IMR-90 (cell line): ENCODE measurements around the gene TAGLN3. TPM values are rescaled to one million over a fixed set of nuclear protein-coding genes. Genes with fewer than 3 reads are reported as not detected.

Experiments used
- ATAC-seq: fragments of 200-7000 bp; cut with Tn5 transposase; 2 replicates; pipeline ENCODE4 v1.9.1; 2020; ENCODE audit warnings: low read depth, mild to moderate bottlenecking, moderate library complexity
- Bru-seq: library from RNA; stranded (reverse); fragments of 400-500 nt; gene quantifications from one replicate; lab custom pipeline; 2021; lab: Mats Ljungman, UMichigan
- BruChase-seq, 2 experiments: library from RNA; stranded (reverse); fragments of 400-500 nt; gene quantifications; one replicate each; lab custom pipeline; 2021; lab: Mats Ljungman, UMichigan
- BruUV-seq: library from RNA; stranded (reverse); fragments of 400-500 nt; replicated peaks from 2 replicates; lab custom pipeline; 2021; lab: Mats Ljungman, UMichigan
- CTCF ChIA-PET: fragments of 300-600 bp; formaldehyde crosslinking; extraction: SDS; loops from one replicate; lab custom pipeline; 2021; ENCODE audit warnings: antibody characterized with exemption; lab: Yijun Ruan, JAX
- POLR2A ChIA-PET: fragments of 300-600 bp; sonication (Branson Sonifier 250); formaldehyde crosslinking; loops from one replicate; lab custom pipeline; 2022; ENCODE audit warnings: antibody characterized with exemption; ENCODE audit not compliant: unreplicated experiment; lab: Charles Lee
- DNase-seq: peaks from one replicate; pipeline ENCODE4 v3.0.0; 2013
- H2AFZ ChIP-seq: replicated peaks from 2 replicates; pipeline ENCODE3; 2013; ENCODE audit warnings: low read length, mild to moderate bottlenecking; ENCODE audit not compliant: poor library complexity
- H2AK5ac ChIP-seq: 2 replicates; pipeline ENCODE4 v1.6.1; 2013; ENCODE audit warnings: low read depth, low read length, inconsistent platforms
- H2AK9ac ChIP-seq: replicated peaks from 2 replicates; pipeline ENCODE3; 2013; ENCODE audit warnings: mild to moderate bottlenecking, low read depth, low read length, moderate library complexity; ENCODE audit not compliant: poor library complexity
- H2BK120ac ChIP-seq: 2 replicates; pipeline ENCODE4 v1.6.1; 2013; ENCODE audit warnings: low read depth, low read length, inconsistent platforms
- H2BK15ac ChIP-seq: 3 replicates; pipeline ENCODE4 v1.6.1; 2013; ENCODE audit warnings: low read depth, low read length, inconsistent platforms
- H2BK20ac ChIP-seq: 2 replicates; pipeline ENCODE4 v1.6.1; 2013; ENCODE audit warnings: low read depth, mild to moderate bottlenecking, inconsistent platforms, low read length, moderate library complexity
- H2BK5ac ChIP-seq: 2 replicates; pipeline ENCODE4 v1.6.1; 2013; ENCODE audit warnings: mild to moderate bottlenecking, low read depth, low read length, inconsistent platforms; ENCODE audit not compliant: poor library complexity, severe bottlenecking
- H3K14ac ChIP-seq: replicated peaks from 2 replicates; pipeline ENCODE4 v1.6.1; 2013; ENCODE audit warnings: low read depth, low read length, inconsistent platforms
- H3K18ac ChIP-seq: 2 replicates; pipeline ENCODE4 v1.6.1; 2013; ENCODE audit warnings: low read depth, low read length, control low read depth
- H3K23ac ChIP-seq: 2 replicates; pipeline ENCODE4 v1.6.1; 2013; ENCODE audit warnings: low read depth, low read length, inconsistent platforms
- H3K27ac ChIP-seq: 2 replicates; pipeline ENCODE4 v1.5.1; 2013; ENCODE audit warnings: mild to moderate bottlenecking, control low read depth, low read length; ENCODE audit not compliant: insufficient read depth
- H3K27me3 ChIP-seq: 2 replicates; pipeline ENCODE4 v1.6.1; 2013; ENCODE audit warnings: low read length; ENCODE audit not compliant: control insufficient read depth, insufficient read depth
- H3K36me3 ChIP-seq: 2 replicates; pipeline ENCODE4 v1.6.1; 2013; ENCODE audit warnings: low read length, mixed read lengths; ENCODE audit not compliant: control insufficient read depth, insufficient read depth
- H3K4ac ChIP-seq: 2 replicates; pipeline ENCODE4 v1.6.1; 2013; ENCODE audit warnings: low read depth, low read length, inconsistent platforms
- H3K4me1 ChIP-seq: 2 replicates; pipeline ENCODE4 v1.6.1; 2013; ENCODE audit warnings: low read length, mixed read lengths; ENCODE audit not compliant: control insufficient read depth, insufficient read depth
- H3K4me2 ChIP-seq: 2 replicates; pipeline ENCODE4 v1.6.1; 2013; ENCODE audit warnings: low read depth, mild to moderate bottlenecking, control low read depth, low read length, moderate library complexity
- H3K4me3 ChIP-seq: 2 replicates; pipeline ENCODE4 v1.5.1; 2013; ENCODE audit warnings: low read depth, mild to moderate bottlenecking, control low read depth, low read length, moderate library complexity; ENCODE audit not compliant: insufficient read depth
- H3K56ac ChIP-seq: 2 replicates; pipeline ENCODE4 v1.6.1; 2013; ENCODE audit warnings: low read length, inconsistent platforms; ENCODE audit not compliant: insufficient read depth; ENCODE audit errors: extremely low read depth
- H3K79me1 ChIP-seq, 2 experiments: 2 replicates each; pipeline ENCODE4 v1.6.1; 2013; ENCODE audit warnings: low read length in 2 of 2, inconsistent platforms in 1 of 2, low read depth in 1 of 2
- H3K9ac ChIP-seq: 2 replicates; pipeline ENCODE4 v1.6.1; 2013; ENCODE audit warnings: low read depth, low read length, control low read depth
- H3K9me1 ChIP-seq: 2 replicates; pipeline ENCODE4 v1.6.1; 2013; ENCODE audit warnings: low read length, inconsistent platforms; ENCODE audit not compliant: insufficient read depth
- H3K9me3 ChIP-seq: 2 replicates; pipeline ENCODE4 v1.6.1; 2013; ENCODE audit warnings: low read length; ENCODE audit not compliant: control insufficient read depth, insufficient read depth
- H4K20me1 ChIP-seq: 2 replicates; pipeline ENCODE4 v1.6.1; 2013; ENCODE audit warnings: low read length, inconsistent platforms; ENCODE audit not compliant: insufficient read depth
- H4K5ac ChIP-seq: 2 replicates; pipeline ENCODE4 v1.6.1; 2013; ENCODE audit warnings: mild to moderate bottlenecking, low read depth, low read length, control low read depth
- H4K8ac ChIP-seq, 2 experiments: 2 replicates each; pipeline ENCODE4 v1.6.1; 2013; ENCODE audit warnings: low read depth in 2 of 2, low read length in 2 of 2, control low read depth in 1 of 2, inconsistent platforms in 1 of 2
- H4K91ac ChIP-seq: 2 replicates; pipeline ENCODE4 v1.6.1; 2013; ENCODE audit warnings: low read depth, low read length, inconsistent platforms; ENCODE audit not compliant: insufficient read depth
- CHD1 ChIP-seq: IDR thresholded peaks from 2 replicates; pipeline ENCODE4 v1.6.1; 2012; ENCODE audit warnings: low read depth, low read length, improper control_type of control experiment
- MXI1 ChIP-seq: IDR thresholded peaks from 2 replicates; pipeline ENCODE4 v1.6.1; 2012; ENCODE audit warnings: low read depth, mild to moderate bottlenecking, low read length, moderate library complexity, borderline replicate concordance
- NFE2L2 ChIP-seq: fragments of 150-350 bp; IDR thresholded peaks from 2 replicates; pipeline ENCODE4 v1.6.1; 2016; ENCODE audit warnings: low read depth, mild to moderate bottlenecking, low read length
- WGBS, 2 experiments: methylation state at CpG; one replicate each; pipeline versions ENCODE4 v1.1.5 to v1.1.7; 2013; ENCODE audit warnings: missing lambda C conversion rate in 2 of 2; ENCODE audit not compliant: insufficient read length in 1 of 2; ENCODE audit errors: extremely low coverage in 2 of 2; 5-methylcytosine and 5-hydroxymethylcytosine counted together
- dilution Hi-C: fragments of 300-500 bp; cut with HindIII; formaldehyde crosslinking; loops from one replicate; pipeline ENCODE4 v1.14.3; 2018; ENCODE audit warnings: low sequenced_read_pairs; ENCODE audit not compliant: unreplicated experiment
- in situ Hi-C: fragments of 300-500 bp; cut with MboI; formaldehyde crosslinking; loops from 3 replicates; pipeline ENCODE4 v1.14.3; 2019; ENCODE audit warnings: low sequenced_read_pairs, inconsistent platforms, mixed read lengths
- intact Hi-C: fragments of 100-400 bp; cut with micrococcal nuclease; formaldehyde crosslinking; loops from 2 replicates; pipeline ENCODE4 v1.10.0; 2022
- long read RNA-seq: library from polyadenylated mRNA; unstranded; transcript quantifications from one replicate; pipeline ENCODE4 v2.0.0, GENCODE V29; 2021; ENCODE audit not compliant: unreplicated experiment
- polyA plus RNA-seq, 3 experiments: library from polyadenylated mRNA; depleted of rRNA; stranded (reverse); fragments of >200 nt; gene quantifications; 2 replicates each; pipeline ENCODE4 v1.2.3, GENCODE V29; 2012; ENCODE audit warnings: low replicate concordance in 1 of 3
- total RNA-seq: library from RNA; depleted of rRNA; stranded (reverse); fragments of >200 nt; gene quantifications from 2 replicates; pipeline ENCODE4 v1.2.3, GENCODE V29; 2012; rRNA removed

Gene TAGLN3
- 3.2 and 3.6 TPM in 2 replicates for total RNA-seq
- polyA plus RNA-seq (2012; rRNA removed), result 7.7 TPM in 2 replicates
- 2.9 and 5.0 TPM in 2 replicates for polyA plus RNA-seq (2012; cell fraction: cytosol; rRNA removed)
- 3.5 and 4.2 TPM in 2 replicates for polyA plus RNA-seq (2012; cell fraction: nucleus; rRNA removed; ENCODE audit: low replicate concordance)
- Bru-seq, nascent RNA, result percentile 18 among the genes with signal in this experiment
- percentile 14 among the genes with signal in this experiment for BruChase-seq, experiment 1, labeled RNA remaining after a 6-hour chase
- percentile 15 among the genes with signal in this experiment for BruChase-seq, experiment 2, labeled RNA remaining after a 2-hour chase
- long read RNA-seq, result 0 reads

DNA sequence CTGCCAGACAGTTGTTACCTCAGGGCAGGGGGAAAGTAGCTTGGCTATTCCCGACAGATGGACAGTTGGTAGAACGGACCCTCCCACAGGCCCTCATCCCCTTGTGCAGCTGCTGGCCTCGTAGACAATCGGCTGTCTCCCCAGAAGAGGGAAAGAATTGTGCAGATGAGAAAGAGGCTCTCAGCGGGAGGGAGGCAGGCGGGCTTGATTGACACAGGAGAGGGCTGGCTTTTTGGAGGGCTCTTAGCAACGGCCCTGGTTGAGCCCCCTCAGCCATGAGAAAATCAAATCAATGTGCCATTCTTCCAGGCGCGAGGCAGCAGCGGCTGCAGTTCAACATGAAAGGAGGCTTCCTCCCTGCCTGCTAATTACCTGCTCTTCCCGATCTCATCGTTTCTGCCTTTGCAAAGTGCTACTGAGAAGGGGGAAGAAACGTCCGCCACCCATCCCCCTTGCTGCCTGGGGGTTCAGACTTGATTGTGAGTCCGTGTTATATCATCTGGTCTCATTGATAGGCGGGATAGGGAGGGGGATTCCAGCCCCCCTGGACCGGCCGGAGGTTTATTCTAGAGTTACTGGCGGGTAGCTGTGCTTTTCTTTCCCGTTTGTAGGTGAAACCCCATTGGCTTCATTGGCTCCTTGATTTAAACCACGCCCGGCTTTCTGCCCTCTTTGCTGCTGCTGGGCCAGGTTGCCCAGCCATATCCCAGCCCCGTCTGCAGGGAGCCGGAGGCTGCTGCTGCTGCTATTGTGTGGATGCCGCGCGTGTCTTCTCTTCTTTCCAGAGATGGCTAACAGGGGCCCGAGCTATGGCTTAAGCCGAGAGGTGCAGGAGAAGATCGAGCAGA lies at the start of gene TAGLN3:
Gene TAGLN3 (plus strand): TSS at position 287 of the 848 bp plus-strand sequence. CDS start 501 bp downstream, at position 788.
- peak within 1 kb of the TSS; percentile 31; the same call in 1 of the 2 replicates for H3K23ac ChIP-seq
- no TSS peak for BruUV-seq
- dilution Hi-C loops (no loop called here), intact Hi-C loops (no loop called here), in situ Hi-C loops (no loop called here)
- H3K4me1 ChIP-seq, result peaks cover 6% of the 10 kb centered on the region
- no peaks in the 10 kb centered on the region; the same call in 1 of the 2 replicates for H3K27me3 ChIP-seq
- H3K18ac ChIP-seq, result no peak within 1 kb of the TSS
- no peak within 1 kb of the TSS for H3K27ac ChIP-seq
- no peak within 1 kb of the TSS for H2AK5ac ChIP-seq
- H3K4me3 ChIP-seq, result peak within 1 kb of the TSS; percentile 32
- TF ChIP-seq MXI1, result no peak
- no peak for TF ChIP-seq NFE2L2
- no peak for TF ChIP-seq CHD1
- H2BK120ac ChIP-seq, result peak within 1 kb of the TSS; percentile 39; the same call in 1 of the 2 replicates
- H4K91ac ChIP-seq, result 0 out of 2 replicates have a peak within 1 kb of the TSS, but pooled peaks have one; percentile 13
- WGBS, 2 experiments, result 24% methylated on average over 8 of the region's 30 CpGs; no CpG with 5 or more reads in 1 of the 2 experiments
- peak within 1 kb of the TSS; percentile 93 for H2AFZ ChIP-seq
- no peak within 1 kb of the TSS for H3K9ac ChIP-seq
- ATAC-seq (peak; percentile 68), DNase-seq (no peak)
- H4K8ac ChIP-seq, result peak within 1 kb of the TSS in 1 of 2 experiments; percentile 58; a peak in 1 of 4 replicates
- H3K14ac ChIP-seq, result no peak within 1 kb of the TSS
- H2AK9ac ChIP-seq, result peak within 1 kb of the TSS; percentile 87
- no peak within 1 kb of the TSS for H3K56ac ChIP-seq
- no peak within 1 kb of the TSS for H4K5ac ChIP-seq
- peaks cover 6% of the 10 kb centered on the region for H3K9me1 ChIP-seq
- H3K4ac ChIP-seq, result no peak within 1 kb of the TSS
- H4K20me1 ChIP-seq, result no peaks in the 10 kb centered on the region
- H2BK15ac ChIP-seq, result no peak within 1 kb of the TSS
- peak within 1 kb of the TSS; percentile 92 for H3K4me2 ChIP-seq
- no peak within 1 kb of the TSS for H2BK20ac ChIP-seq
- no peaks in the 10 kb centered on the region for H3K9me3 ChIP-seq
- ChIA-PET CTCF (interaction anchor here (1.2 to 1.3 kb wide), 3 partner anchors 9 to 15 kb away, joined by 4 to 6 read pairs (median 6); no protein-coding TSS in a partner anchor), POLR2A (no interaction called here)
- H3K79me1 ChIP-seq, result no peaks in the 10 kb centered on the region
- no peak within 1 kb of the TSS for H2BK5ac ChIP-seq
- H3K36me3 ChIP-seq, result no peaks in the 10 kb centered on the region
